Neuronal stem cell (in vitro differentiated cells): ENCODE results near the gene ZKSCAN7.

Source experiments
- DNase-seq: peaks from one replicate; pipeline ENCODE4 v3.0.0-alpha.2; 2013; ENCODE audit warnings: low spot score
- H2AFZ ChIP-seq: one replicate; pipeline ENCODE4 v1.6.1; 2013; ENCODE audit warnings: mild to moderate bottlenecking, low read length, inconsistent platforms
- H2AK5ac ChIP-seq: 2 replicates; pipeline ENCODE4 v1.6.1; 2013; ENCODE audit warnings: low read depth, mild to moderate bottlenecking, inconsistent platforms, low read length, moderate library complexity, mixed read lengths
- H2BK120ac ChIP-seq: 2 replicates; pipeline ENCODE4 v1.6.1; 2013; ENCODE audit warnings: low read depth, mild to moderate bottlenecking, inconsistent platforms, low read length, moderate library complexity, mixed read lengths
- H2BK12ac ChIP-seq: one replicate; pipeline ENCODE4 v1.6.1; 2013; ENCODE audit warnings: low read length, inconsistent platforms
- H2BK15ac ChIP-seq: 2 replicates; pipeline ENCODE4 v1.6.1; 2013; ENCODE audit warnings: mild to moderate bottlenecking, low read length, inconsistent platforms, mixed read lengths
- H2BK5ac ChIP-seq: one replicate; pipeline ENCODE4 v1.6.1; 2013; ENCODE audit warnings: inconsistent platforms, mild to moderate bottlenecking, low read length, moderate library complexity
- H3K14ac ChIP-seq: one replicate; pipeline ENCODE4 v1.6.1; 2013; ENCODE audit warnings: low read length, inconsistent platforms
- H3K18ac ChIP-seq: 2 replicates; pipeline ENCODE4 v1.6.1; 2013; ENCODE audit warnings: low read length, inconsistent platforms
- H3K23ac ChIP-seq: 2 replicates; pipeline ENCODE4 v1.6.1; 2013; ENCODE audit warnings: low read depth, mild to moderate bottlenecking, mixed read lengths, low read length, inconsistent platforms; ENCODE audit not compliant: poor library complexity
- H3K27ac ChIP-seq: replicated peaks from 3 replicates; pipeline ENCODE4 v1.5.1; 2013; ENCODE audit warnings: low read length, inconsistent platforms
- H3K27me3 ChIP-seq, 3 experiments: 2 replicates each; pipeline ENCODE4 v1.6.1; 2013; ENCODE audit warnings: low read length in 3 of 3, mild to moderate bottlenecking in 2 of 3, inconsistent platforms in 1 of 3, low read depth in 1 of 3, mixed read lengths in 1 of 3, moderate library complexity in 1 of 3; ENCODE audit not compliant: control insufficient read depth in 3 of 3, insufficient read depth in 3 of 3
- H3K36me3 ChIP-seq, 2 donors: replicated peaks in 1 of 2; 2 replicates each; pipeline ENCODE4 v1.6.1; 2013; ENCODE audit warnings: low read length in 2 of 2; ENCODE audit not compliant: control insufficient read depth in 2 of 2, insufficient read depth in 2 of 2
- H3K4ac ChIP-seq: 2 replicates; pipeline ENCODE4 v1.6.1; 2013; ENCODE audit warnings: inconsistent platforms, mild to moderate bottlenecking, low read length, moderate library complexity
- H3K4me1 ChIP-seq, 2 donors: 1 replicate in 1 of 2; 2 replicates in 1 of 2; pipeline ENCODE4 v1.6.1; 2013; ENCODE audit warnings: low read length in 2 of 2, low read depth in 1 of 2; ENCODE audit not compliant: control insufficient read depth in 2 of 2, insufficient read depth in 1 of 2
- H3K4me2 ChIP-seq: one replicate; pipeline ENCODE4 v1.6.1; 2013; ENCODE audit warnings: mild to moderate bottlenecking, low read length, inconsistent platforms; ENCODE audit not compliant: insufficient read depth, poor library complexity, severe bottlenecking
- H3K4me3 ChIP-seq, 2 donors: 2 replicates each; pipeline ENCODE4 v1.5.1; 2013; ENCODE audit warnings: low read length in 2 of 2, mild to moderate bottlenecking in 2 of 2, inconsistent platforms in 1 of 2, moderate library complexity in 1 of 2
- H3K79me1 ChIP-seq: one replicate; pipeline ENCODE4 v1.6.1; 2013; ENCODE audit warnings: low read depth, mild to moderate bottlenecking, inconsistent platforms, low read length, moderate library complexity
- H3K9ac ChIP-seq: one replicate; pipeline ENCODE4 v1.6.1; 2013; ENCODE audit warnings: mild to moderate bottlenecking, low read depth, low read length, inconsistent platforms; ENCODE audit not compliant: poor library complexity
- H3K9me3 ChIP-seq, 2 donors: replicated peaks in 1 of 2; 2 replicates each; pipeline versions ENCODE3 to v1.6.1; 2013; ENCODE audit warnings: low read length in 2 of 2, mild to moderate bottlenecking in 2 of 2, inconsistent platforms in 1 of 2, low read depth in 1 of 2, mixed read lengths in 1 of 2, moderate library complexity in 1 of 2; ENCODE audit not compliant: control insufficient read depth in 2 of 2, insufficient read depth in 1 of 2
- H4K8ac ChIP-seq: one replicate; pipeline ENCODE4 v1.6.1; 2013; ENCODE audit warnings: low read depth, mild to moderate bottlenecking, inconsistent platforms, low read length, moderate library complexity
- H4K91ac ChIP-seq: one replicate; pipeline ENCODE4 v1.6.1; 2013; ENCODE audit warnings: low read length, low read depth, mild to moderate bottlenecking, inconsistent platforms; ENCODE audit not compliant: poor library complexity

Gene ZKSCAN7

DNA sequence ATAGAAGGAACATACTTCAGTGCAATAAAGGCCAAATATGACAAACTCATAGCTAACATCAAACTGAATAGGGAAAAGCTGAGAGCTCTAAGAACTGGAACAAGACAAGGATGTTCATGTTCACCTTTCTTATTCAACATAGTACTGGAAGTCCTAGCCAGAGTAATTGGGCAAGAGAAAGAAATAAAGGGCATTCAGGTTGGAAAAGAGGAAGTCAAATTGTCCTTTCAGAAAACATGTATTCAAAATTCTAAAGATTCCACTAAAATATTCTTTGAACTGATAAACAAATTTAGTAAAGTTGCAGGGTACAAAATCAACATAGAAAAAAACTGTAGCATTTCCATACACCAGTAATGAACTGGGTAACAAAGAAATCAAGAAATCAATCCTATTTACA, 57.7 kb downstream of the ZKSCAN7 start:
- Histone ChIP-seq H3K27ac (no peak overlapping the region), H3K23ac (no peak overlapping the region), H3K9me3 (peaks cover 3 to 33% of the 10 kb centered on the region in 2 donors)

More for the DNA sequence above, 57.7 kb downstream of the ZKSCAN7 start:
- no peak overlapping the region for H3K9ac ChIP-seq
- no peak overlapping the region for H3K4me2 ChIP-seq
- no peak overlapping the region for H3K4ac ChIP-seq
- H2AFZ ChIP-seq, result no peak overlapping the region
- DNase-seq, result no peak
- H2BK12ac ChIP-seq, result no peak overlapping the region
- no peak overlapping the region for H3K14ac ChIP-seq
- no peaks in the 10 kb centered on the region for H3K79me1 ChIP-seq
- no peak overlapping the region for H4K91ac ChIP-seq
- no peak overlapping the region for H2BK5ac ChIP-seq
- H3K18ac ChIP-seq, result no peak overlapping the region
- H3K27me3 ChIP-seq, result no peaks in the 10 kb centered on the region
- H3K4me3 ChIP-seq, result no peak overlapping the region
- no peaks in the 10 kb centered on the region for H3K4me1 ChIP-seq
- no peak overlapping the region for H2BK120ac ChIP-seq
- no peak overlapping the region for H2AK5ac ChIP-seq
- H2BK15ac ChIP-seq, result no peak overlapping the region
- peaks cover 0 to 13% of the 10 kb centered on the region in 2 donors for H3K36me3 ChIP-seq
- no peak overlapping the region for H4K8ac ChIP-seq
